ENCODE data around the gene CMSS1. TPM values are rescaled to one million over a fixed set of nuclear protein-coding genes. Genes with fewer than 3 reads are reported as not detected.

CMSS1 gene
- polyA plus RNA-seq, 1 of the 3 experiments (the other 2 are of a cell fraction) = 9.1 TPM

DNA sequence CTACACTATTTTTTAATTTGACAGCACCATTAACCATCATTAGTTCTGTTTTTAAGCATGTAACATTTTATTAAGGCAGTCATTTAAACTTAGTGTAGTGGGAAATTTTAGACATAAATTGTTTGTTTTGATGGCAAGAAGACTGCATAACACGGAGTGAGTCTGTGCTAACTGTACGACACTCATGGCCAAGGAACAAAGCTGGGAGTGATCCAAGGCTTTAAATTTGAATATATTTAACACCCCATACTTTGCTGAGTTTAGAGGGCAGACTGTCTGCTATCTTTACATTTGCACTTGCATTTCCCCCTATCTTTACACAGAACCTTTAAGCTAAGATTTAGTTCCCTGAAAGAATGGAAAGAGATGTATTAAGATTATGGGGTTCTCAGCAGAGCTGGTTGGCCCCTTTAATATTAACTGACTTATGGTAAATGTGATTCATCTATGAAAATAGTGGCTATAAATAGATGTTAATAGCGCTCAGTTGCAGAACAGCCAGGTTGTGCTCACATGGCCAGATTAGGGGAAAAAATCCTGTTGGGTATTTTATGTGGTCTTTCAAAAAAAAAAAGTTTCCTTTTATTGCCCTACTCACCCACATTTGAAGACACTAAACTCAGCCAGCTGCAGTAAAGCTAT is 120.7 kb downstream of the CMSS1 start:
- H3K4me3 ChIP-seq (ENCODE audit: low read depth in 2 of 2, low read length in 1 of 2) = no peak overlapping the region
- no peaks in the 10 kb centered on the region for H3K9me3 ChIP-seq
- 52% methylated on average over 3 of the region's 3 CpGs for WGBS (ENCODE audit: low lambda C conversion rate)
- peak overlapping the region; percentile 16; the same call in 1 of the 2 replicates for H3K4me2 ChIP-seq
- POLR2A ChIA-PET = no interaction called here
- no peaks in the 10 kb centered on the region for H3K36me3 ChIP-seq (replicated peaks in 1 of 2; ENCODE audit: control insufficient read depth in 1 of 2, insufficient read depth in 2 of 2, low read length in 1 of 2)
- no peaks in the 10 kb centered on the region for H3K9me2 ChIP-seq
- H3K79me2 ChIP-seq (ENCODE audit: insufficient read depth) = no peaks in the 10 kb centered on the region
- H3F3A ChIP-seq (replicated peaks; ENCODE audit: insufficient read depth) = peaks cover 6% of the 10 kb centered on the region
- H2AFZ ChIP-seq (ENCODE audit: low read depth) = 0 out of 2 replicates have a peak overlapping the region, but pooled peaks have one; percentile 12
- peaks cover 18 to 20% of the 10 kb centered on the region in 2 experiments; a peak in 3 of 4 replicates for H3K4me1 ChIP-seq (ENCODE audit: control insufficient read depth in 1 of 2, insufficient read depth in 2 of 2, low read depth in 1 of 2, low read length in 1 of 2)
- peak overlapping the region; percentile 39 to 67 for H3K27ac ChIP-seq (ENCODE audit: low read depth in 2 of 2, low read length in 1 of 2)
- TF ChIP-seq FOSL2 (IDR thresholded peaks at IDR 0.05; ENCODE audit: borderline replicate concordance, low read depth) = peak; percentile 58; the same call in 1 of the 2 replicates
- TF ChIP-seq, protein P1, sequence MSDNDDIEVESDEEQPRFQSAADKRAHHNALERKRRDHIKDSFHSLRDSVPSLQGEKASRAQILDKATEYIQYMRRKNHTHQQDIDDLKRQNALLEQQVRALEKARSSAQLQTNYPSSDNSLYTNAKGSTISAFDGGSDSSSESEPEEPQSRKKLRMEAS (IDR thresholded peaks at IDR 0.05; ENCODE audit: low read depth) = peak; percentile 49; the same call in 1 of the 2 replicates
- peak; percentile 51 for TF ChIP-seq TCF12 (IDR thresholded peaks at IDR 0.05)
- peak; percentile 94 for TF ChIP-seq MEF2A (IDR thresholded peaks at IDR 0.05; ENCODE audit: borderline replicate concordance, low read depth)
- TF ChIP-seq EP300 (IDR thresholded peaks at IDR 0.05; ENCODE audit: borderline replicate concordance in 1 of 2, low read depth in 1 of 2, low read length in 1 of 2) = peak in 1 of 2 experiments; percentile 20; a peak in 1 of 4 replicates
- TF ChIP-seq, protein P2, sequence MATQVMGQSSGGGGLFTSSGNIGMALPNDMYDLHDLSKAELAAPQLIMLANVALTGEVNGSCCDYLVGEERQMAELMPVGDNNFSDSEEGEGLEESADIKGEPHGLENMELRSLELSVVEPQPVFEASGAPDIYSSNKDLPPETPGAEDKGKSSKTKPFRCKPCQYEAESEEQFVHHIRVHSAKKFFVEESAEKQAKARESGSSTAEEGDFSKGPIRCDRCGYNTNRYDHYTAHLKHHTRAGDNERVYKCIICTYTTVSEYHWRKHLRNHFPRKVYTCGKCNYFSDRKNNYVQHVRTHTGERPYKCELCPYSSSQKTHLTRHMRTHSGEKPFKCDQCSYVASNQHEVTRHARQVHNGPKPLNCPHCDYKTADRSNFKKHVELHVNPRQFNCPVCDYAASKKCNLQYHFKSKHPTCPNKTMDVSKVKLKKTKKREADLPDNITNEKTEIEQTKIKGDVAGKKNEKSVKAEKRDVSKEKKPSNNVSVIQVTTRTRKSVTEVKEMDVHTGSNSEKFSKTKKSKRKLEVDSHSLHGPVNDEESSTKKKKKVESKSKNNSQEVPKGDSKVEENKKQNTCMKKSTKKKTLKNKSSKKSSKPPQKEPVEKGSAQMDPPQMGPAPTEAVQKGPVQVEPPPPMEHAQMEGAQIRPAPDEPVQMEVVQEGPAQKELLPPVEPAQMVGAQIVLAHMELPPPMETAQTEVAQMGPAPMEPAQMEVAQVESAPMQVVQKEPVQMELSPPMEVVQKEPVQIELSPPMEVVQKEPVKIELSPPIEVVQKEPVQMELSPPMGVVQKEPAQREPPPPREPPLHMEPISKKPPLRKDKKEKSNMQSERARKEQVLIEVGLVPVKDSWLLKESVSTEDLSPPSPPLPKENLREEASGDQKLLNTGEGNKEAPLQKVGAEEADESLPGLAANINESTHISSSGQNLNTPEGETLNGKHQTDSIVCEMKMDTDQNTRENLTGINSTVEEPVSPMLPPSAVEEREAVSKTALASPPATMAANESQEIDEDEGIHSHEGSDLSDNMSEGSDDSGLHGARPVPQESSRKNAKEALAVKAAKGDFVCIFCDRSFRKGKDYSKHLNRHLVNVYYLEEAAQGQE (IDR thresholded peaks at IDR 0.05; ENCODE audit: low read depth, low read length) = no peak
- no peak for DNase-seq
- H4K20me1 ChIP-seq (ENCODE audit: insufficient read depth) = no peaks in the 10 kb centered on the region
- CTCF ChIA-PET = interaction anchor here (1.6 kb wide), 2 partner anchors 95 to 315 kb away, joined by 3 read pairs; no protein-coding TSS in a partner anchor
- H3K9ac ChIP-seq = peak overlapping the region; percentile 36; the same call in 1 of the 2 replicates
- H3K27me3 ChIP-seq (ENCODE audit: insufficient read depth) = no peaks in the 10 kb centered on the region

DNA sequence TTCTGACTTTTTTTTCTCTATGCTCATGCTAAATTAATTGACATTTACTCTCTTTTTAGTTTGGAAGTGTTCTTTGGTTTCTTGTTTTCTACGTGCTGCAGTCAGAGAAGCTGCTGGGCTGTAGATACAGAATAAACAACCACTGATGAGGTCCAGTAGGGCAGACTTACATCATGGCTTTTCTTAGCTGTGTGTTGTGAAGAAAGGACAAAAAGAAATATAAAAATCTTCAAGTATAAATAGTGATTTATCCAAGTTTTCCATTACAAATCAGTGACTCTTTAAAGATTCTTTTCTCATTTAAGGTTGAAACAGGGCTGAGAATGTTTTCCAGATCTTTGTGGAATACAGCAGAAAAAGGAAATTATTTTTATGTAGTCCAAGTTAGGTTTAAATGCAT is 122.2 kb downstream of the CMSS1 start:
- Histone ChIP-seq H3K4me2 (no peak overlapping the region), H3K4me3 (ENCODE audit: low read depth in 2 of 2, low read length in 1 of 2) (no peak overlapping the region), H3K9me2 (no peaks in the 10 kb centered on the region), H3K27ac (ENCODE audit: low read depth in 2 of 2, low read length in 1 of 2) (no peak overlapping the region; a peak in 1 of 4 replicates), H2AFZ (ENCODE audit: low read depth) (no peak overlapping the region), H3F3A (replicated peaks; ENCODE audit: insufficient read depth) (peaks cover 6% of the 10 kb centered on the region), H3K9me3 (no peaks in the 10 kb centered on the region), H4K20me1 (ENCODE audit: insufficient read depth) (no peaks in the 10 kb centered on the region), H3K79me2 (ENCODE audit: insufficient read depth) (no peaks in the 10 kb centered on the region), H3K9ac (no peak overlapping the region), H3K36me3 (replicated peaks in 1 of 2; ENCODE audit: control insufficient read depth in 1 of 2, insufficient read depth in 2 of 2, low read length in 1 of 2) (no peaks in the 10 kb centered on the region), H3K27me3 (ENCODE audit: insufficient read depth) (no peaks in the 10 kb centered on the region), H3K4me1 (ENCODE audit: control insufficient read depth in 1 of 2, insufficient read depth in 2 of 2, low read depth in 1 of 2, low read length in 1 of 2) (peaks cover 18 to 20% of the 10 kb centered on the region in 2 experiments; a peak in 3 of 4 replicates)
- WGBS (ENCODE audit: low lambda C conversion rate) = 97% methylated on average over 1 of the region's 1 CpG
- no peak for DNase-seq
- CTCF ChIA-PET = interaction anchor here (1.1 kb wide), 1 partner anchor 144 kb away, joined by 3 read pairs; no protein-coding TSS in a partner anchor
- POLR2A ChIA-PET = no interaction called here
- TF ChIP-seq, protein P3, sequence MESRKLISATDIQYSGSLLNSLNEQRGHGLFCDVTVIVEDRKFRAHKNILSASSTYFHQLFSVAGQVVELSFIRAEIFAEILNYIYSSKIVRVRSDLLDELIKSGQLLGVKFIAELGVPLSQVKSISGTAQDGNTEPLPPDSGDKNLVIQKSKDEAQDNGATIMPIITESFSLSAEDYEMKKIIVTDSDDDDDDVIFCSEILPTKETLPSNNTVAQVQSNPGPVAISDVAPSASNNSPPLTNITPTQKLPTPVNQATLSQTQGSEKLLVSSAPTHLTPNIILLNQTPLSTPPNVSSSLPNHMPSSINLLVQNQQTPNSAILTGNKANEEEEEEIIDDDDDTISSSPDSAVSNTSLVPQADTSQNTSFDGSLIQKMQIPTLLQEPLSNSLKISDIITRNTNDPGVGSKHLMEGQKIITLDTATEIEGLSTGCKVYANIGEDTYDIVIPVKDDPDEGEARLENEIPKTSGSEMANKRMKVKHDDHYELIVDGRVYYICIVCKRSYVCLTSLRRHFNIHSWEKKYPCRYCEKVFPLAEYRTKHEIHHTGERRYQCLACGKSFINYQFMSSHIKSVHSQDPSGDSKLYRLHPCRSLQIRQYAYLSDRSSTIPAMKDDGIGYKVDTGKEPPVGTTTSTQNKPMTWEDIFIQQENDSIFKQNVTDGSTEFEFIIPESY (IDR thresholded peaks at IDR 0.05; ENCODE audit: borderline replicate concordance, low read depth) = no peak
- TF ChIP-seq, protein P1 (IDR thresholded peaks at IDR 0.05; ENCODE audit: low read depth) = no peak
- TF ChIP-seq TEAD4 (IDR thresholded peaks at IDR 0.05; ENCODE audit: borderline replicate concordance, insufficient read depth) = no peak
- no peak for TF ChIP-seq GABPA (IDR thresholded peaks at IDR 0.05; ENCODE audit: low read depth)
- no peak for TF ChIP-seq POLR2AphosphoS5 (IDR thresholded peaks at IDR 0.05; ENCODE audit: low read depth, low read length)
- TF ChIP-seq, protein P2 (IDR thresholded peaks at IDR 0.05; ENCODE audit: low read depth, low read length) = no peak
- no peak for TF ChIP-seq GATA2 (CRISPR knock-in tag; IDR thresholded peaks at IDR 0.05)
- TF ChIP-seq NFIC (IDR thresholded peaks at IDR 0.05; ENCODE audit: borderline replicate concordance) = no peak
- TF ChIP-seq, protein P4, sequence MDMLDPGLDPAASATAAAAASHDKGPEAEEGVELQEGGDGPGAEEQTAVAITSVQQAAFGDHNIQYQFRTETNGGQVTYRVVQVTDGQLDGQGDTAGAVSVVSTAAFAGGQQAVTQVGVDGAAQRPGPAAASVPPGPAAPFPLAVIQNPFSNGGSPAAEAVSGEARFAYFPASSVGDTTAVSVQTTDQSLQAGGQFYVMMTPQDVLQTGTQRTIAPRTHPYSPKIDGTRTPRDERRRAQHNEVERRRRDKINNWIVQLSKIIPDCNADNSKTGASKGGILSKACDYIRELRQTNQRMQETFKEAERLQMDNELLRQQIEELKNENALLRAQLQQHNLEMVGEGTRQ (IDR thresholded peaks at IDR 0.05; ENCODE audit: borderline replicate concordance, low read depth, low read length) = no peak

All from SK-N-SH (cell line).